PC-9 (cell line): Measurements from ENCODE around the gene TENT4A. TPM values are rescaled to one million over a fixed set of nuclear protein-coding genes. Genes with fewer than 3 reads are reported as not detected.

Source experiments
- BruUV-seq: library from RNA; stranded (reverse); fragments of 400-500 nt; replicated peaks from 2 replicates; lab custom pipeline; 2021; lab: Mats Ljungman, UMichigan
- CTCF ChIA-PET: fragments of 300-600 bp; sonication (Branson Sonifier 250); formaldehyde crosslinking; loops from one replicate; lab custom pipeline; 2022; ENCODE audit warnings: antibody characterized with exemption; lab: Charles Lee
- POLR2A ChIA-PET: fragments of 300-600 bp; sonication (Branson Sonifier 250); formaldehyde crosslinking; loops from one replicate; lab custom pipeline; 2022; ENCODE audit warnings: antibody characterized with exemption; ENCODE audit not compliant: unreplicated experiment; lab: Charles Lee
- DNase-seq, 2 experiments: peaks; one replicate each; pipeline versions ENCODE4 v3.0.0 to v3.0.0-alpha.2; 2015 to 2022; ENCODE audit warnings: mixed read lengths in 1 of 2
- H2AFZ ChIP-seq: fragments of 200-600 bp; sonication (generic); 2 replicates; pipeline ENCODE4 v1.8.1; 2017; ENCODE audit warnings: antibody characterized with exemption
- H3F3A ChIP-seq: fragments of 200-600 bp; sonication (generic); 2 replicates; pipeline ENCODE4 v1.8.1; 2017; ENCODE audit warnings: antibody characterized with exemption, mild to moderate bottlenecking, low read depth; ENCODE audit not compliant: insufficient read depth
- H3K27ac ChIP-seq: fragments of 200-600 bp; sonication (generic); 2 replicates; pipeline ENCODE4 v1.6.1; 2016; ENCODE audit warnings: mixed run types
- H3K27me3 ChIP-seq: fragments of 200-600 bp; sonication (generic); 2 replicates; pipeline ENCODE4 v1.6.1; 2016; ENCODE audit warnings: low read depth, mixed run types; ENCODE audit not compliant: insufficient read depth
- H3K36me3 ChIP-seq: fragments of 200-600 bp; sonication (generic); 2 replicates; pipeline ENCODE4 v1.6.1; 2016; ENCODE audit warnings: low read depth, mixed run types
- H3K4me1 ChIP-seq: fragments of 200-600 bp; sonication (generic); replicated peaks from 2 replicates; pipeline ENCODE4 v1.6.1; 2016; ENCODE audit warnings: mixed run types; ENCODE audit not compliant: insufficient read depth
- H3K4me2 ChIP-seq: fragments of 200-600 bp; sonication (generic); 2 replicates; pipeline ENCODE4 v1.6.1; 2017; ENCODE audit warnings: mixed run types
- H3K4me3 ChIP-seq: fragments of 200-600 bp; sonication (generic); 2 replicates; pipeline ENCODE4 v1.6.1; 2016; ENCODE audit warnings: mixed run types
- H3K79me2 ChIP-seq: fragments of 200-600 bp; sonication (generic); 2 replicates; pipeline ENCODE4 v1.6.1; 2017; ENCODE audit warnings: low read depth, mixed run types
- H3K9me2 ChIP-seq: fragments of 200-600 bp; sonication (generic); 2 replicates; pipeline ENCODE4 v1.8.1; 2017; ENCODE audit warnings: mild to moderate bottlenecking; ENCODE audit not compliant: insufficient read depth
- H3K9me3 ChIP-seq: fragments of 200-600 bp; sonication (generic); 2 replicates; pipeline ENCODE4 v1.8.1; 2016; ENCODE audit warnings: low read depth; ENCODE audit not compliant: insufficient read depth
- H4K20me1 ChIP-seq: fragments of 200-600 bp; sonication (generic); 2 replicates; pipeline ENCODE4 v1.8.1; 2017; ENCODE audit not compliant: insufficient read depth
- EZH2 ChIP-seq: fragments of 200-600 bp; sonication (generic); IDR thresholded peaks from 2 replicates; pipeline ENCODE4 v1.8.0; 2017; ENCODE audit warnings: antibody characterized with exemption, low read depth
- intact Hi-C: fragments of 100-400 bp; cut with micrococcal nuclease; formaldehyde crosslinking; loops from one replicate; pipeline ENCODE4 v1.10.0; 2022; ENCODE audit not compliant: unreplicated experiment
- total RNA-seq: library from RNA; stranded (reverse); gene quantifications from 2 replicates; pipeline ENCODE4 v1.2.3, GENCODE V29; 2021
- TF ChIP-seq, protein P1 (sequence below): fragments of 200-600 bp; sonication (generic); conservative IDR thresholded peaks from 2 replicates; pipeline ENCODE4 v1.6.1; 2017; ENCODE audit warnings: mixed run types, antibody characterized with exemption, mild to moderate bottlenecking, moderate library complexity

The TENT4A gene
- total RNA-seq, 1 experiment from 2014 or later: 84.8 TPM

DNA sequence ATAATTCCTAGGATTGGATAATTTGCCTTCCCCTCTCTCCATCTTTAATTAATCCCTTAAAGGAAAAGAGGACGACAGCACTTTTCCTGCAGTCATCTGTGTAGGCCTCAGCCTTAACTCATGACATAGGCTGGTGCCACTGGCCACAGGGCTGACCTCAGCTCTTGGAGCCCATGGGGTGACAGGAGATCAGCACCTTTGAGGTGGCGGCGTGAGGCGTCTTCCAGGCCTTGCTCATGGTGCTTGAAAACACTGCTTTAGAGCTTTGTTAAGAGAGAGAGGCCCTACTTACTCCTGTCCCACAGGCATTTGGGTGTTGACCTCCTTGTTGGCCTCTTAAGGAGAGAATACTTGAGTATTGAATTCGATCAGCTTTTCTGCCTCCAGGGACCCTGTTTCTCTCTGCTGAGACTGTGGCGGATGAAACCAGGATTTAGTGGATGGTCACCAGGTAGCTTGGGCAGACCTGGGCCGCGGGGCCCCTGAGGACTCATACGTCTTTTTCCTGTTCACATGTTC, 23.4 kb downstream of the TENT4A start:
- ChIA-PET CTCF (no interaction called here), POLR2A (interaction anchor here (0.7 kb wide), 2 partner anchors 77 to 285 kb away, joined by 3 to 5 read pairs; no protein-coding TSS in a partner anchor)
- no peak for TF ChIP-seq EZH2
- TF ChIP-seq, protein P1, sequence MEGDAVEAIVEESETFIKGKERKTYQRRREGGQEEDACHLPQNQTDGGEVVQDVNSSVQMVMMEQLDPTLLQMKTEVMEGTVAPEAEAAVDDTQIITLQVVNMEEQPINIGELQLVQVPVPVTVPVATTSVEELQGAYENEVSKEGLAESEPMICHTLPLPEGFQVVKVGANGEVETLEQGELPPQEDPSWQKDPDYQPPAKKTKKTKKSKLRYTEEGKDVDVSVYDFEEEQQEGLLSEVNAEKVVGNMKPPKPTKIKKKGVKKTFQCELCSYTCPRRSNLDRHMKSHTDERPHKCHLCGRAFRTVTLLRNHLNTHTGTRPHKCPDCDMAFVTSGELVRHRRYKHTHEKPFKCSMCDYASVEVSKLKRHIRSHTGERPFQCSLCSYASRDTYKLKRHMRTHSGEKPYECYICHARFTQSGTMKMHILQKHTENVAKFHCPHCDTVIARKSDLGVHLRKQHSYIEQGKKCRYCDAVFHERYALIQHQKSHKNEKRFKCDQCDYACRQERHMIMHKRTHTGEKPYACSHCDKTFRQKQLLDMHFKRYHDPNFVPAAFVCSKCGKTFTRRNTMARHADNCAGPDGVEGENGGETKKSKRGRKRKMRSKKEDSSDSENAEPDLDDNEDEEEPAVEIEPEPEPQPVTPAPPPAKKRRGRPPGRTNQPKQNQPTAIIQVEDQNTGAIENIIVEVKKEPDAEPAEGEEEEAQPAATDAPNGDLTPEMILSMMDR: no peak
- Histone ChIP-seq H3K79me2 (peaks cover 92% of the 10 kb centered on the region), H3K4me3 (no peak overlapping the region), H3K27ac (no peak overlapping the region), H4K20me1 (peaks cover 78% of the 10 kb centered on the region), H3K27me3 (no peaks in the 10 kb centered on the region), H3K4me2 (no peak overlapping the region), H3K9me3 (no peaks in the 10 kb centered on the region), H3K36me3 (peaks cover 21% of the 10 kb centered on the region; the same call in 1 of the 2 replicates), H2AFZ (no peak overlapping the region), H3F3A (no peaks in the 10 kb centered on the region), H3K9me2 (no peaks in the 10 kb centered on the region), H3K4me1 (no peaks in the 10 kb centered on the region)
- intact Hi-C loops: no loop called here
- no peak for DNase-seq
- no TSS peak for BruUV-seq

DNA sequence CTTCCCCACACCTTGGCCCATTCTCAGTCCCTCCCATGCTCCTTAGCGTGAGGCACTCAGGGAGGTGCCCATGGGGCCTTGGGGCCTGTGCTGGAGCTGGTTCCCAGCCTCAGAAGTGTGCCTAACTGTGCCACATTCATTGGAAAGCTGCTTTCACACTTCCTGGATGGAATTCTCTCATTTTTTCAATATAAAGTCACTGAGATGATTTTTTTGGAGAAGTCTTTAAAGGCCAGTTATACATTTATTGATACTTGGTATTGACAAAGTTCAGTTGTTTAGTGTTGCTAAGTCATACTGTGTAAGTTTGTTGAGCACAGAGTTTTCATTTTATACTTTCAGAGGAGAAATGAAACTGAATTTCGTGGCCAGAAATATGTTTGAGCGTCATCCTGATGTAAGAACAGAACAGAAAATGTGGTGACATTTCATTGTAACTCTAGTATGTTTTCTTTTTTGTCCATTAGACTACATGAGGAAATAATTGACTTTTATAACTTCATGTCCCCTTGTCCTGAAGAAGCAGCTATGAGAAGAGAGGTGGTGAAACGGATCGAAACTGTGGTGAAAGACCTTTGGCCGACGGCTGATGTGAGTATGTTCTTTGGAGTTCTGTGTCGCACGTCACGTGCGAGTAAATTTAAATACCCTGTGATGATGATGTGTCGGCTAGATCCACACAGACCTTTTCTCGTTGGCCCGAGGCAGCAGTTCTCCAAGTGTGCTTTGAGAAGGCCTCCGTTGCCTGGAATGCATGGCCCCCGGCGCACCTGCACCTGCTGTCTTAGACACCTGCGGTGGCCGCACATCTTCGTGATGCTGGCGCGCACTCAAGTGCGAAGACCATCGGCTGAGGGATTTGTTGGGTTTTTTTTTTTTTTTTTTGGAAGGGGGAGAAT, 24.1 kb downstream of the TENT4A start:
- Histone ChIP-seq H3K4me1 (no peaks in the 10 kb centered on the region), H3K27ac (no peak overlapping the region), H3K9me3 (no peaks in the 10 kb centered on the region), H3K4me2 (no peak overlapping the region), H3K79me2 (peaks cover 90% of the 10 kb centered on the region), H3K9me2 (no peaks in the 10 kb centered on the region), H3K4me3 (no peak overlapping the region), H2AFZ (no peak overlapping the region), H3K36me3 (peaks cover 24% of the 10 kb centered on the region; the same call in 1 of the 2 replicates), H3K27me3 (no peaks in the 10 kb centered on the region), H4K20me1 (peaks cover 75% of the 10 kb centered on the region), H3F3A (no peaks in the 10 kb centered on the region)
- POLR2A ChIA-PET: interaction anchor here (0.7 kb wide), 1 partner anchor 78 kb away, joined by 3 read pairs; no protein-coding TSS in a partner anchor
- DNase-seq: no peak
- no TSS peak for BruUV-seq
- CTCF ChIA-PET: no interaction called here
- no peak for TF ChIP-seq EZH2
- TF ChIP-seq, protein P1: no peak
- intact Hi-C loops: no loop called here

DNA sequence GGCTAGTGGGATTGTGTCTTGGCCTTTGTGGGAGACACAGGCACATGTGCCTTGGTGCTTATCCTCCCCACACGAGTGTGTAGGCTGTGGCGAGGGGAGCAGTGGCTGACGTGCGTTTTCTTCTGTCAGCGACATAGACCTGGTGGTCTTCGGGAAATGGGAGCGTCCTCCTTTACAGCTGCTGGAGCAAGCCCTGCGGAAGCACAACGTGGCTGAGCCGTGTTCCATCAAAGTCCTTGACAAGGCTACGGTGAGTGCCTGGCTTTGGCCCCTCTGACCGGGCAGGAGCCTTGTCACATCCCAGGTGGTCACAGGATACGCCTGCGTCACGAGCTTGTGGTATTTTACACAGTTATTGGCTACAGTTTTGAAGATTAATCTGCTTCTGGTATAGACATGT, 26.4 kb downstream of the TENT4A start:
- H3K9me3 ChIP-seq: no peaks in the 10 kb centered on the region
- intact Hi-C loops: no loop called here
- H3K4me1 ChIP-seq: no peaks in the 10 kb centered on the region
- POLR2A ChIA-PET: no interaction called here
- no TSS peak for BruUV-seq
- peaks cover 67% of the 10 kb centered on the region for H3K79me2 ChIP-seq
- H4K20me1 ChIP-seq: peaks cover 61% of the 10 kb centered on the region
- no peak overlapping the region for H3K27ac ChIP-seq
- H3K4me2 ChIP-seq: no peak overlapping the region
- no peak overlapping the region for H2AFZ ChIP-seq
- no peak overlapping the region for H3K4me3 ChIP-seq
- no peaks in the 10 kb centered on the region for H3K9me2 ChIP-seq
- DNase-seq: no peak
- no peaks in the 10 kb centered on the region; the same call in 1 of the 2 replicates for H3F3A ChIP-seq
- no peak for TF ChIP-seq EZH2
- TF ChIP-seq, protein P1: no peak
- CTCF ChIA-PET: no interaction called here
- peaks cover 31% of the 10 kb centered on the region; the same call in 1 of the 2 replicates for H3K36me3 ChIP-seq
- no peaks in the 10 kb centered on the region for H3K27me3 ChIP-seq
